GM19043 (cell line): ENCODE data around the gene CRAMP1.

Experiments
- ATAC-seq: cut with Tn5 transposase; IDR thresholded peaks from one replicate; pipeline ENCODE4 v1.9.1; 2021; ENCODE audit warnings: low read depth; ENCODE audit not compliant: unreplicated experiment

The CRAMP1 gene

GRCh38 chr16:1654505-1655268 lies 42.5 kb downstream of the CRAMP1 start:
- ATAC-seq = no peak

- no peak for ATAC-seq
These were observed 43.2 kb downstream of the CRAMP1 start for GRCh38 chr16:1655269-1655807.

DNA sequence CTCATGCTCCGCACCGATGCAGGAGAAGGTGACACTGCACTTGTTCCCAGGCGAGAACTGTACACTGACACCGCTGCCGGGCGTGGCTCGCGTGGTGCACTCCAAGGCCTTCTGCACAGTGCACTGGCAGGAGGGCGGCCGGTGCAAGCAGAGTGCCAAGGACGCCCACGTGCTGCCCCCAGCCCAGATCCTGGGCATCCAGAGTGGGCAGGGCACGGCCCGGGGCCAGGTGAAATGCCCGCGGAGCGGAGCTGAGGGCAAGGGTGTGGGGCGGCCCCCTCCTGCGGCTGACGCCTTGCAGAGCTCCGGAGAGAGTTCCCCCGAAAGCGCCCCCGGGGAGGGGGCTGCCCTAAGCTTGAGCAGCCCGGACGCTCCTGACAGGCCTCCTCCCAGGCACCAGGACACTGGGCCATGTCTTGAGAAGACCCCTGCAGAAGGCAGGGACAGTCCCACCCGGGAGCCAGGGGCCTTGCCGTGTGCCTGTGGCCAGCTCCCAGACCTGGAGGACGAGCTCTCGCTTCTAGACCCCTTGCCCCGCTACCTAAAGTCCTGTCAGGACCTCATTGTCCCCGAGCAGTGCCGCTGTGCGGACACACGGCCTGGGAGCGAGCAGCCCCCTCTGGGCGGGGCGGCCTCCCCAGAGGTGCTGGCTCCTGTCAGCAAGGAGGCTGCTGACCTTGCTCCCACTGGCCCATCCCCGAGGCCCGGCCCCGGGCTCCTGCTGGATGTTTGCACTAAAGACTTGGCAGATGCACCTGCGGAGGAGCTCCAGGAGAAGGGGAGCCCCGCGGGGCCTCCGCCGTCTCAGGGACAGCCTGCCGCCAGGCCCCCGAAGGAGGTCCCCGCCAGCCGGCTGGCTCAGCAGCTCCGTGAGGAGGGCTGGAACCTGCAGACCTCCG lies 44.0 kb downstream of the CRAMP1 start:
- no peak for ATAC-seq

- ATAC-seq = no peak
These were observed 44.9 kb downstream of the CRAMP1 start for GRCh38 chr16:1656808-1657617.

DNA sequence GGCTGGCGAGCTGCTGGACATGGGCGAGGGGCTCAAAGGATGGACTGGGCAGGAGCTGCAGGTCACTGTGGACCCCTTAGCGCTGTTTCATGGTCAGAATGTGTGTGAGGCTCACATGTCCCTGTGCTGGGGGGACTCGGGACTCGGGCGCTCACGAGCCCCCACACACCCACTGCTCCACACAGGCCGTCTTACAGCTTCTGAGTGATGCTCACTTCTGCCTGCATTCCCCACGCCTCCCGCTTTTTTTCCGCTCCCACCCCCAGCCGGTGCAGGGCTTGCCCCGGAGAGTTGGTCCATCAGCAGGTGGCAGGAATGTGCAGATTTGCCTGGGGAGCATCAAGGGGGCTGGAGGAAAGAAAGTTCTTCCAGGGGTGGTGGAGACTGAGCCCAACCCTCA lies 45.7 kb downstream of the CRAMP1 start:
- no peak for ATAC-seq

DNA sequence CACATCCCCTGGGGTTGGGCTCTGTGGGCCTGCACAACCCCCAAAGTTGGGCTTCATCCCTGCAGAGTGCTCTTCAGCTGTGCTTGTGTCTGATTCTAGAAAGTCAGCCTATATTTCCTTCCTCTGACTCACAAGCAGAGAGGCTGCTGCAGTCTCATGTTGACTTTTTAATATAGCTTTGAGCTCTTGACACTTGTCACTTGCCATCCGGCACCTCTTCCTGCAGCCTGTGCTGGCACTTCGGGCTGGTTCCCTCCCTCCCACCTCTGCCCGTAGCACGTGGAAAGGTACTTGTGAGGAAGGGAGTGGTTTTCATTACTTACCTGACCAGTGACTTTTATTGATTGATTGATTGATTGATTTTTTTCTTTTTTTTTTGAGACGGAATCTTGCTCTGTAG lies 46.9 kb downstream of the CRAMP1 start:
- no peak for ATAC-seq

GRCh38 chr16:1661826-1662225 lies 49.7 kb downstream of the CRAMP1 start:
- ATAC-seq = no peak

DNA sequence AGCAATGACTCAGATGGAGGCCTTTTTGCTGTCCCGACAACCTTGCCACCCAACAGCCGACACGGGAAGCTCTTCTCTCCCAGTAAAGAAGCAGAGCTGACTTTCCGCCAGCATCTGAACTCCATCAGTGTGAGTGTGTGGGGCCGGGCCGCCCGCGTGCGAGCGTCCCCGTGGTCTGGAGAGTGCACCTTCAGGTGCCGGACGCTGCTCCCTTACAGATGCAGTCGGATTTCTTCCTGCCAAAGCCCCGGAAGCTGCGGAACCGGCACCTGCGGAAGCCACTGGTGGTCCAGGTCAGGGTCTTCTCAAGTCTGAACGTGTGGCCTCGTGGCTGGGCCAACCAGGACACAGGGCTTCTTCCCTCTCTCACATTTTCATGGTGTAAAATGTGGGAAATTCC lies 50.4 kb downstream of the CRAMP1 start:
- ATAC-seq = no peak

DNA sequence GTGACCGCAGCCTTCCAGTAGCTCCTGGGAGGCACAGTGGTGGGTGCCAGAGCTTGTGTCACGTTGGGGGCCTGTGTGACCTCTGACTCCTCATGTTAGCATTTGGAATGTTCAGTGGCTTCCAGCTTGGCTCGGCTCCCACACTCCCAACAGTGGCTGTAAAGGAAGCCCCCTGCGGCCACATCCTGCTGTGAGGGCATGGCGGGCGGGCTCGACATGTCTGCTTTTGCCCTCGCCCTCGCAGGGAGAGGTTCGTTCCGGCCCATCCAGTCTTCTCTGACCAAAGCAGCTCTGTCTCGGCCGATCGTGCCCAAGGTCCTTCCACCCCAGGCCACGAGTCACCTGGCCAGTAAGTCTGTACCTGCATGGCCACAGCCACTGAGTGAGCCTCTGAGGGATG lies 53.7 kb downstream of the CRAMP1 start:
- ATAC-seq = no peak

GRCh38 chr16:1666316-1666715 lies 54.2 kb downstream of the CRAMP1 start:
- ATAC-seq = no peak

DNA sequence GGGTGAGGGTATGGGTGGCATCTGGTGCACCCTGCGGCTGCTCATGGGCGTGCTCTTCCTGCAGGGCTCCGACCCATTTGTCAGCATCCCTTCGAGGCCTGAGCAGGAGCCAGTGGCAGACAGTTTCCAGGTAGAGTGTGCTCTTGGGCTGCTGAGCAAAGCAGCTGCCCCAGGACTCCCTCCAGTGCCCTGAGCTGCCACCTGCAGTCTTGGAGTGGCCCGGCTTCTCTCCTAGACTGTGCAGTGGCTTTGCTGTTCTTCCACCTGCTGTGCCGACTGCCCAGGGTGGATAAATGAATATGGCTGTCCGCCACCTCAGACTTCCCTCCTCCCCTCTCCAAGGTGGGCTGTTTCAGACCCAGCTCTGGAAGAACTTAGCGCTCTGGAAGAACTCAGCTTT lies 55.1 kb downstream of the CRAMP1 start:
- ATAC-seq = no peak

- no peak for ATAC-seq
These were observed 55.8 kb downstream of the CRAMP1 start for GRCh38 chr16:1667916-1668315.

- no peak for ATAC-seq
These were observed 56.6 kb downstream of the CRAMP1 start for GRCh38 chr16:1668612-1669319.

DNA sequence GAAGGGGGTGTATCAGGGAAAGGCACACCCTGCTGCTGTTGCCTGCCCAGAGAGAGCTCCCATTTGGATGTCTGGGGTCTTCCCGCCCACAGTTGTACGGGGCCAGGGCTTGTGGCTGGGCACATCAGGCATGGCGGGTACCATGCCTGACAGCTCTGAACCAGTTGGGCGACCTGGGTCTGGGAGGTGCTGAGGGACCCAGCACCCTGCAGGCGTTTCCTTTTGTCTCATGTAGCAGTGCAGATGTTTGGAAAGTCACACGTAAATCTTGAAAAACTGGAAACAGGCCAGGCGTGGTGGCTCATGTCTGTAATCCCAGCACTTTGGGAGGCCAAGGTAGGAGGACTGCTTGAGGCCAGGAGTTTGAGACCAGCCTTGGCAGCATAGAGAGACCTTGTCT lies 57.5 kb downstream of the CRAMP1 start:
- ATAC-seq = no peak

GRCh38 chr16:1670371-1670770 lies 58.2 kb downstream of the CRAMP1 start:
- no peak for ATAC-seq

GRCh38 chr16:1670866-1671265 lies 58.7 kb downstream of the CRAMP1 start:
- no peak for ATAC-seq

DNA sequence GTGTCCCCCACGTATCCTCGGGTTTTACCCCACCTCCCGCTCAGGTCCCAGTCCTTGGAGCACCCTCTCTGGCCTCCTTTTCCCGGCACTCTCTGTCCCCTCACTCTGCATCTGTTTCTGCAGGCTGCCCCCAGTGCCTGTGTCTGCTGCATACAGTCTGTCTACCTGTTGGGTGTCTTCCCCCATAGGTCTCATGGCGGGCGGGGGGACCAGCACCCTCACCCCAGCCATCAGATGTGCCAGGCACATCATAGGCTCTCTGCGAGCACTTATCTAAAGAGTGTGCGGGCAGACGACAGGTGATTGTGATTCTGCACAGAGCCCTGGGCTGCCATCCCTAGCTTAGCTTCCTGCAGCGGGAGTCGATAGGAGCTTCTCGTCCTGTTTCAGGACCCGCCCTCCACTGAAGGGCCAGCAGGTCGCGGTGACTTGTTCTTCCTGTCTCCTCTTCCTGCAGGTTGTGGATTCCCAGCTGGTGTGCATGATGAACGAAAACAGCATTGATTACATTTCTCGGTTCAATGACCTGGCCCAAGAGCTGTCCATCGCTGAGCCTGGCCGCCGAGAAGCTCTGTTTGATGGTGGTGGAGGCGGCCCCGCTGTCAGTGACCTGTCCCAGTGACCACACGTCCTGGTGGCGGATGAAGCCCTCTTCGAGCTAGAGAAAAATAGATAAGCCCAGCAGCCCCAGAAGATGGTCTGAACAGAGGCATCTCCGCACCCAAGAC lies 61.4 kb downstream of the CRAMP1 start:
- ATAC-seq = no peak

DNA sequence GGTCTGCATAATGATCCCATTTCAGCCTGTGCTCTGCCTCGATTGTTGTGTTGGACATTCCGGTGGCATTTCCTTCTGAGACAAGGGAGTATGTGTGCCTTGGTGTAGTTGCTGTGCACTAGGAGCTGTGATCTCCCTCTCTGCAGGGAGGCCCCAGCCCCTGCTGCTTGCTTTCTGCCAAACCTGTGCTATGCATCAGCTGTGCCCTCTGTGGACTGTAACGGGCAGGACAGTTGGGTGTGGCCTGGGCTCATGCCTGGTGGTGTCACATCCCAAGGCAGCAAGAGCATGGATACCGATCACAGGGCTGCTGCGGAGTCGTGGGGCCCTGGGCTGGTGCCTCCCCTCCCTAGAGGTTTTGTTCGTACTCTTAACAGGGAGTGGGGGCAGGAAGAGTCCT lies 62.1 kb downstream of the CRAMP1 start:
- no peak for ATAC-seq
